Liver (tissue), 9 donors: ENCODE results near the gene HHAT. TPM values are rescaled to one million over a fixed set of nuclear protein-coding genes. Genes with fewer than 3 reads are reported as not detected.

ENCODE experiments used
- DNase-seq: peaks from one replicate; pipeline ENCODE4 v3.0.0-alpha.2; 2017; ENCODE audit warnings: low spot score
- H3K27ac ChIP-seq, 2 donors: one replicate each; pipeline ENCODE4 v1.7.0; 2013; ENCODE audit warnings: inconsistent platforms in 2 of 2, low read length in 2 of 2, control low read depth in 1 of 2, low read depth in 1 of 2, mild to moderate bottlenecking in 1 of 2
- H3K27me3 ChIP-seq, 4 donors: one replicate each; pipeline versions ENCODE4 v1.6.1 to v1.7.0; 2013; ENCODE audit warnings: low read length in 3 of 4, inconsistent platforms in 1 of 4, mild to moderate bottlenecking in 1 of 4, moderate library complexity in 1 of 4; ENCODE audit not compliant: control insufficient read depth in 4 of 4, insufficient read depth in 4 of 4
- H3K36me3 ChIP-seq, 4 donors: one replicate each; pipeline versions ENCODE4 v1.6.1 to v1.7.0; 2013; ENCODE audit warnings: low read length in 3 of 4, mild to moderate bottlenecking in 3 of 4, low read depth in 1 of 4, moderate library complexity in 1 of 4; ENCODE audit not compliant: control insufficient read depth in 4 of 4, insufficient read depth in 3 of 4
- H3K4me1 ChIP-seq, 4 donors: one replicate each; pipeline versions ENCODE4 v1.6.1 to v1.7.0; 2013; ENCODE audit warnings: low read length in 3 of 4, mild to moderate bottlenecking in 3 of 4, moderate library complexity in 1 of 4; ENCODE audit not compliant: control insufficient read depth in 4 of 4, insufficient read depth in 4 of 4
- H3K4me3 ChIP-seq, 3 donors: one replicate each; pipeline versions ENCODE4 v1.6.1 to v1.7.0; 2013; ENCODE audit warnings: low read length in 3 of 3, control low read depth in 1 of 3, low read depth in 1 of 3, mild to moderate bottlenecking in 1 of 3
- H3K9ac ChIP-seq, 2 donors: one replicate each; pipeline ENCODE4 v1.7.0; 2013; ENCODE audit warnings: low read length in 2 of 2, mild to moderate bottlenecking in 2 of 2, moderate library complexity in 2 of 2, control low read depth in 1 of 2, low read depth in 1 of 2
- H3K9me3 ChIP-seq, 4 donors: one replicate each; pipeline versions ENCODE4 v1.6.1 to v1.7.0; 2013; ENCODE audit warnings: low read length in 3 of 4; ENCODE audit not compliant: control insufficient read depth in 4 of 4
- ATF3 ChIP-seq: IDR thresholded peaks from 2 replicates; pipeline ENCODE4 v1.6.1; 2016; ENCODE audit warnings: antibody characterized with exemption
- FOXA1 ChIP-seq: IDR thresholded peaks from 2 replicates; pipeline ENCODE4 v1.6.1; 2016; ENCODE audit warnings: antibody characterized with exemption
- FOXA2 ChIP-seq: IDR thresholded peaks from 2 replicates; pipeline ENCODE4 v1.6.1; 2016; ENCODE audit warnings: antibody characterized with exemption
- GABPA ChIP-seq, 2 donors: IDR thresholded peaks in 1 of 2; conservative IDR thresholded peaks in 1 of 2; 2 replicates each; pipeline ENCODE4 v1.6.1; 2016; ENCODE audit warnings: antibody characterized with exemption in 2 of 2, mild to moderate bottlenecking in 1 of 2, moderate library complexity in 1 of 2
- HNF4A ChIP-seq, 2 donors: conservative IDR thresholded peaks; 2 replicates each; pipeline ENCODE4 v1.6.1; 2016; ENCODE audit warnings: antibody characterized with exemption in 2 of 2, mild to moderate bottlenecking in 2 of 2
- HNF4G ChIP-seq: IDR thresholded peaks from 2 replicates; pipeline ENCODE4 v1.6.1; 2016; ENCODE audit warnings: antibody characterized with exemption
- MAX ChIP-seq: IDR thresholded peaks from 2 replicates; pipeline ENCODE4 v1.6.1; 2016; ENCODE audit warnings: antibody characterized with exemption
- NR2F2 ChIP-seq: IDR thresholded peaks from 2 replicates; pipeline ENCODE4 v1.6.1; 2016; ENCODE audit warnings: antibody characterized with exemption
- RAD21 ChIP-seq, 2 donors: IDR thresholded peaks; 2 replicates each; pipeline ENCODE4 v1.6.1; 2016; ENCODE audit warnings: antibody characterized with exemption in 2 of 2, mild to moderate bottlenecking in 2 of 2
- TAF1 ChIP-seq: conservative IDR thresholded peaks from 2 replicates; pipeline ENCODE4 v1.6.1; 2016; ENCODE audit warnings: antibody characterized with exemption, mild to moderate bottlenecking
- YY1 ChIP-seq: IDR thresholded peaks from 2 replicates; pipeline ENCODE4 v1.6.1; 2016; ENCODE audit warnings: antibody characterized with exemption, mild to moderate bottlenecking
- ZBTB33 ChIP-seq: IDR thresholded peaks from 2 replicates; pipeline ENCODE4 v1.6.1; 2016; ENCODE audit warnings: antibody characterized with exemption
- WGBS: extraction: QIAGEN DNeasy Blood & Tissue Kit; methylation state at CpG from one replicate; pipeline ENCODE4 v1.1.7; 2013; 5-methylcytosine and 5-hydroxymethylcytosine counted together
- polyA plus RNA-seq, 2 donors: library from polyadenylated mRNA; stranded (reverse) in 1 of 2; unstranded in 1 of 2; fragments of 200-250 nt in 1 of 2; fragments of >200 nt in 1 of 2; fragmentation: Nextera tagmentation in 1 of 2; extraction: Ambion mirVana in 1 of 2; gene quantifications; one replicate each; pipeline versions ENCODE4 v1.2.1 to v1.2.3, GENCODE V29; 2013 to 2015
- total RNA-seq, 2 donors: library from RNA; depleted of rRNA; stranded (reverse); fragments of >200 nt; gene quantifications; one replicate each; pipeline ENCODE4 v1.2.3, GENCODE V29; 2014
- TF ChIP-seq, protein P1 (sequence below): fragments of 150-350 bp; IDR thresholded peaks from 2 replicates; pipeline ENCODE4 v1.5.1; 2017; ENCODE audit warnings: improper control_type of control experiment, low read depth, low read length; ENCODE audit not compliant: missing input control
- TF ChIP-seq, protein P2 (sequence below): IDR thresholded peaks from 2 replicates; pipeline ENCODE4 v1.6.1; 2016; ENCODE audit warnings: antibody characterized with exemption, mild to moderate bottlenecking
- donor health status: healthy.
- donor health status: healthy.
- donor health status: healthy.
- donor health status: healthy.
- donor health status: healthy.

The HHAT gene
- total and polyA plus RNA-seq, 4 donors, result 1.3 to 2.2 (median 1.6) TPM

DNA sequence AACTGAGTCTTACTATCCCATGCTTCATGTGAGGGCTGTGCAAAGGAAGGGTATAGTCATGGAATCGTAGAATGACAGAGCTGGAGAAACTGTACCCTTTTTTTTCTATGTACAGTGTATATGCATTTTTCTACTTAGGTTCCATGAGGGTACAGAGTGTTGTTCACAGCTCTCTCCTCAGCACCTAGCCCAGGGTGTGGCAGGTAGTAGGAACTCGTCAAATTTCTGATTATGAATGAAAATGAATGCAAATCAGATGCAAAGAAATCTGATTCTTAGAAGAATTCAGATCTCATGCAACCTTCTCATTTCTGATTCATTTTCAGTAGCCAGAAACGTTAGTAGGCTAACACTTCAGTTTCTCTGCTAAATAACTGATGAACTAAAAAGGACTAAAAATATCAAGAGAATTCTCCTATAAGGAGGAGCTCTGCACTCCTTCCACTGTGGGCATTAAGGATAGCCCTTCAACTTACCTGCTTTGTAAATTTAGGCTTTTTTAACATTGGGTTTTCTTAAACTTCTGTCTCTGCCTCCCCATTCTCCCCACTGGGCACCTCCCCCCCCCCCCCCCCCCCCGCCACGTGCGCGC, 18.0 kb upstream of the HHAT start:
- DNase-seq, result no peak
- no peak for TF ChIP-seq MAX
- TF ChIP-seq ATF3, result no peak
- H3K36me3 ChIP-seq, result no peaks in the 10 kb centered on the region
- 14% methylated on average over 7 of the region's 7 CpGs for WGBS
- H3K4me3 ChIP-seq, result no peak overlapping the region
- peaks cover 0 to 6% (median 0%) of the 10 kb centered on the region in 4 donors for H3K27me3 ChIP-seq
- H3K9me3 ChIP-seq, result no peaks in the 10 kb centered on the region
- no peak overlapping the region for H3K9ac ChIP-seq
- no peaks in the 10 kb centered on the region for H3K4me1 ChIP-seq
- no peak overlapping the region for H3K27ac ChIP-seq

DNA sequence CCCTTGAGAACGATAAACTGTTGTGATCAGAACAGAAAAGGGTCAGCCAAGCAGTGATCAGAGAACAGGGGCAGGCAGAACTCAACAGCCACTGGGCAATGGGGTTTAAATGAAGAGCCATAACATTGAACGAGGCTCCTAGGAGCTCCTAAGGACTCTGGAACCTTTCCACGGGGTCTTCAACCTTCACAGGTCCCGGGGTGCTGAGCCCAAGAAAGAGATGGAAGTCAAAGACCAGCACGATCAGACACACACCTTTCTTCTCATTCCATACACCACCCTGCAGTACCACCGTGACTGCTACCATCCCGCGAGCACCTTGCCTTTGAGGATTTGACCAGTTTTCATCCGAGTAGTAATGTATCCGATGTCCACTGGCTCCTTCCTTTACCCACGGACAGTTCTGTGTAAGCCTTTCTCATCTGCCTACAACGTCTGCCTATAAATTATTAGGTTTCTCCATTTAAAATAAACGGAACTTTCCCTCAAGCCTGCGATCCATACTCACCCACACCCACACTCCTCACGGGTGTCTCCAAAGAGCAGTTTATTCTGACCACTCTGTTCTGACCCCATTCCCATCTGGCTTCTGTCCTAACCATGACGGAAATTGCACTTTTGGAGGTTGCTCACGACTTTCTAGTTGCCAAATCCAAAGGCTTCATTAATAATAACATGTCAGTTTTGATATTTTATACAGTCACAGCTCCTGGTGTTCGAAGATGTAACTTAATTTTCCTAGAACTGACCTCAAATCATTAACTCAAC, 16.8 kb upstream of the HHAT start:
- no peak overlapping the region for H3K4me3 ChIP-seq
- H3K4me1 ChIP-seq, result no peaks in the 10 kb centered on the region
- DNase-seq, result no peak
- TF ChIP-seq NR2F2 (peak; percentile 7), GABPA (IDR thresholded peaks at IDR 0.05 in 1 of 2, conservative IDR thresholded peaks at IDR 0.05 in 1 of 2) (no peak), HNF4A (conservative IDR thresholded peaks at IDR 0.05) (no peak)
- TF ChIP-seq, protein P1, sequence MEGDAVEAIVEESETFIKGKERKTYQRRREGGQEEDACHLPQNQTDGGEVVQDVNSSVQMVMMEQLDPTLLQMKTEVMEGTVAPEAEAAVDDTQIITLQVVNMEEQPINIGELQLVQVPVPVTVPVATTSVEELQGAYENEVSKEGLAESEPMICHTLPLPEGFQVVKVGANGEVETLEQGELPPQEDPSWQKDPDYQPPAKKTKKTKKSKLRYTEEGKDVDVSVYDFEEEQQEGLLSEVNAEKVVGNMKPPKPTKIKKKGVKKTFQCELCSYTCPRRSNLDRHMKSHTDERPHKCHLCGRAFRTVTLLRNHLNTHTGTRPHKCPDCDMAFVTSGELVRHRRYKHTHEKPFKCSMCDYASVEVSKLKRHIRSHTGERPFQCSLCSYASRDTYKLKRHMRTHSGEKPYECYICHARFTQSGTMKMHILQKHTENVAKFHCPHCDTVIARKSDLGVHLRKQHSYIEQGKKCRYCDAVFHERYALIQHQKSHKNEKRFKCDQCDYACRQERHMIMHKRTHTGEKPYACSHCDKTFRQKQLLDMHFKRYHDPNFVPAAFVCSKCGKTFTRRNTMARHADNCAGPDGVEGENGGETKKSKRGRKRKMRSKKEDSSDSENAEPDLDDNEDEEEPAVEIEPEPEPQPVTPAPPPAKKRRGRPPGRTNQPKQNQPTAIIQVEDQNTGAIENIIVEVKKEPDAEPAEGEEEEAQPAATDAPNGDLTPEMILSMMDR, result no peak
- 51% methylated on average over 18 of the region's 18 CpGs for WGBS
- no peaks in the 10 kb centered on the region for H3K36me3 ChIP-seq
- H3K9ac ChIP-seq, result no peak overlapping the region
- no peaks in the 10 kb centered on the region for H3K9me3 ChIP-seq
- peaks cover 0 to 6% (median 0%) of the 10 kb centered on the region in 4 donors for H3K27me3 ChIP-seq
- peak overlapping the region in 1 of 2 donors; percentile 3 for H3K27ac ChIP-seq

DNA sequence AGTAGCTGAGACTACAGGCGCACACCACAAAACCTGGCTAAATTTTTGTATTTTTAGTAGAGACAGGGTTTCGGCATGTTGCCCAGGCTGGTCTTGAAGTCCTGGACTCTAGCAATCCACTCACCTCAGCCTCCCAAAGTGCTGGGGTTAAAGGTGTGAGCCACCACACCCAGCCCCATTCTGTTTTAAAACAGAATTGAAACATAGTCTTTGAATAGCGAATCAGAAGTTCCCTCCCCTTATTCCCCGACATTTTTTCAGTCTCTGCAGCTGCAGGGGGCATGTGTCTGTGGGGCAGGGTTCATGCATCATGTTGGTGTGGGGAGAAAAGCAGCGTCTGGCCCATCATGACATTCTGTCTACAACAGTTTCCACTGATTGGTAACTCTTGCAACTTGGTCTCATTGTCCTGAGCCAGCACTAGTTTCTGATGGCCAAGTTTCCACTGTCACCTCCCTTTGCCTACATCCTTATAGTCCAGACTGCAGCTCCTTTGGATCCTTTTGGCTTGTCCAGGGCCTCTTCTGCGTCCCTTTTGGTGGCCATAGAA, 15.6 kb upstream of the HHAT start:
- H3K4me1 ChIP-seq, result no peaks in the 10 kb centered on the region
- H3K9ac ChIP-seq, result no peak overlapping the region
- no peaks in the 10 kb centered on the region for H3K36me3 ChIP-seq
- peaks cover 0 to 6% (median 0%) of the 10 kb centered on the region in 4 donors for H3K27me3 ChIP-seq
- H3K27ac ChIP-seq, result no peak overlapping the region
- DNase-seq, result no peak
- no peak overlapping the region for H3K4me3 ChIP-seq
- no peaks in the 10 kb centered on the region for H3K9me3 ChIP-seq
- WGBS, result 71% methylated on average over 6 of the region's 6 CpGs
- TF ChIP-seq ATF3, result no peak
- no peak for TF ChIP-seq TAF1
- no peak for TF ChIP-seq YY1
- TF ChIP-seq, protein P1, result no peak
- TF ChIP-seq FOXA2, result no peak
- TF ChIP-seq FOXA1, result no peak
- no peak for TF ChIP-seq HNF4G
- TF ChIP-seq, protein P2, sequence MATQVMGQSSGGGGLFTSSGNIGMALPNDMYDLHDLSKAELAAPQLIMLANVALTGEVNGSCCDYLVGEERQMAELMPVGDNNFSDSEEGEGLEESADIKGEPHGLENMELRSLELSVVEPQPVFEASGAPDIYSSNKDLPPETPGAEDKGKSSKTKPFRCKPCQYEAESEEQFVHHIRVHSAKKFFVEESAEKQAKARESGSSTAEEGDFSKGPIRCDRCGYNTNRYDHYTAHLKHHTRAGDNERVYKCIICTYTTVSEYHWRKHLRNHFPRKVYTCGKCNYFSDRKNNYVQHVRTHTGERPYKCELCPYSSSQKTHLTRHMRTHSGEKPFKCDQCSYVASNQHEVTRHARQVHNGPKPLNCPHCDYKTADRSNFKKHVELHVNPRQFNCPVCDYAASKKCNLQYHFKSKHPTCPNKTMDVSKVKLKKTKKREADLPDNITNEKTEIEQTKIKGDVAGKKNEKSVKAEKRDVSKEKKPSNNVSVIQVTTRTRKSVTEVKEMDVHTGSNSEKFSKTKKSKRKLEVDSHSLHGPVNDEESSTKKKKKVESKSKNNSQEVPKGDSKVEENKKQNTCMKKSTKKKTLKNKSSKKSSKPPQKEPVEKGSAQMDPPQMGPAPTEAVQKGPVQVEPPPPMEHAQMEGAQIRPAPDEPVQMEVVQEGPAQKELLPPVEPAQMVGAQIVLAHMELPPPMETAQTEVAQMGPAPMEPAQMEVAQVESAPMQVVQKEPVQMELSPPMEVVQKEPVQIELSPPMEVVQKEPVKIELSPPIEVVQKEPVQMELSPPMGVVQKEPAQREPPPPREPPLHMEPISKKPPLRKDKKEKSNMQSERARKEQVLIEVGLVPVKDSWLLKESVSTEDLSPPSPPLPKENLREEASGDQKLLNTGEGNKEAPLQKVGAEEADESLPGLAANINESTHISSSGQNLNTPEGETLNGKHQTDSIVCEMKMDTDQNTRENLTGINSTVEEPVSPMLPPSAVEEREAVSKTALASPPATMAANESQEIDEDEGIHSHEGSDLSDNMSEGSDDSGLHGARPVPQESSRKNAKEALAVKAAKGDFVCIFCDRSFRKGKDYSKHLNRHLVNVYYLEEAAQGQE, result no peak
- no peak for TF ChIP-seq RAD21 (IDR thresholded peaks at IDR 0.05)
- TF ChIP-seq MAX, result no peak
- no peak for TF ChIP-seq ZBTB33
